H1 (cell line): ENCODE results near the gene CARD11. TPM values are rescaled to one million over a fixed set of nuclear protein-coding genes. Genes with fewer than 3 reads are reported as not detected.

Experiments used
- CTCF ChIA-PET: fragments of 300-600 bp; sonication (Branson Sonifier 250); formaldehyde crosslinking; loops from one replicate; lab custom pipeline; 2021; ENCODE audit not compliant: partially characterized antibody; lab: Charles Lee
- POLR2A ChIA-PET: fragments of 300-600 bp; sonication (Branson Sonifier 250); formaldehyde crosslinking; loops from one replicate; lab custom pipeline; 2021; ENCODE audit warnings: inconsistent platforms; ENCODE audit not compliant: partially characterized antibody; lab: Charles Lee
- DNase-seq, 2 experiments: peaks; one replicate each; pipeline versions ENCODE4 v3.0.0 to v3.0.0-alpha.2; 2010 to 2022; ENCODE audit warnings: low spot score in 2 of 2, low read depth in 1 of 2, mixed read lengths in 1 of 2
- FAIRE-seq: peaks from 2 replicates; lab custom pipeline; 2011; peaks lifted over from hg19 to GRCh38; lab: Jason Lieb, UNC
- H2AFZ ChIP-seq: 2 replicates; pipeline ENCODE4 v1.8.1; 2012; ENCODE audit warnings: low read length, inconsistent platforms
- H2AK5ac ChIP-seq: 2 replicates; pipeline ENCODE4 v1.6.1; 2013; ENCODE audit warnings: low read depth, low read length
- H2BK120ac ChIP-seq: replicated peaks from 2 replicates; pipeline ENCODE3; 2013; ENCODE audit warnings: low read depth, low read length, inconsistent platforms
- H2BK12ac ChIP-seq: 2 replicates; pipeline ENCODE4 v1.6.1; 2013; ENCODE audit warnings: low read depth, low read length
- H2BK15ac ChIP-seq: 2 replicates; pipeline ENCODE4 v1.6.1; 2013; ENCODE audit warnings: low read length
- H2BK20ac ChIP-seq: 2 replicates; pipeline ENCODE4 v1.6.1; 2013; ENCODE audit warnings: low read length
- H2BK5ac ChIP-seq: 2 replicates; pipeline ENCODE4 v1.6.1; 2013; ENCODE audit warnings: low read depth, low read length
- H3K14ac ChIP-seq: 2 replicates; pipeline ENCODE4 v1.6.1; 2013; ENCODE audit warnings: inconsistent platforms; ENCODE audit not compliant: insufficient read length
- H3K18ac ChIP-seq: 2 replicates; pipeline ENCODE4 v1.6.1; 2013; ENCODE audit warnings: low read length; ENCODE audit errors: extremely low read depth
- H3K23ac ChIP-seq: 2 replicates; pipeline ENCODE4 v1.6.1; 2013; ENCODE audit warnings: inconsistent platforms; ENCODE audit not compliant: insufficient read length
- H3K23me2 ChIP-seq: 2 replicates; pipeline ENCODE4 v1.6.1; 2013; ENCODE audit warnings: low read depth, low read length
- H3K27ac ChIP-seq: 2 replicates; pipeline ENCODE4 v1.6.1; 2011; ENCODE audit warnings: low read depth, low read length, inconsistent platforms
- H3K27me3 ChIP-seq, 4 experiments: replicated peaks in 1 of 4; 1 replicate in 1 of 4; 2 replicates in 3 of 4; pipeline versions ENCODE4 v1.6.1 to v1.8.1; 2011 to 2013; ENCODE audit warnings: low read length in 3 of 4, mild to moderate bottlenecking in 3 of 4, inconsistent platforms in 2 of 4, mixed read lengths in 2 of 4, moderate library complexity in 1 of 4; ENCODE audit not compliant: control insufficient read depth in 3 of 4, insufficient read depth in 3 of 4; ENCODE audit errors: extremely low read depth in 1 of 4
- H3K36me3 ChIP-seq, 4 experiments: 2 replicates each; pipeline versions ENCODE4 v1.6.1 to v1.8.1; 2011 to 2013; ENCODE audit warnings: mild to moderate bottlenecking in 4 of 4, low read length in 3 of 4, moderate library complexity in 2 of 4, control low read depth in 1 of 4, inconsistent platforms in 1 of 4; ENCODE audit not compliant: insufficient read depth in 4 of 4, control insufficient read depth in 2 of 4
- H3K4ac ChIP-seq: replicated peaks from 2 replicates; pipeline ENCODE3; 2013; ENCODE audit warnings: low read length, low read depth, mixed read lengths, inconsistent platforms; ENCODE audit not compliant: insufficient read length
- H3K4me1 ChIP-seq, 4 experiments: replicated peaks in 1 of 4; 1 replicate in 1 of 4; 2 replicates in 3 of 4; pipeline versions ENCODE4 v1.6.1 to v1.8.1; 2011 to 2013; ENCODE audit warnings: low read length in 3 of 4, inconsistent platforms in 2 of 4, mixed read lengths in 1 of 4; ENCODE audit not compliant: insufficient read depth in 4 of 4, control insufficient read depth in 3 of 4
- H3K4me2 ChIP-seq, 2 experiments: 2 replicates each; pipeline versions ENCODE4 v1.6.1 to v1.8.1; 2011 to 2013; ENCODE audit warnings: low read depth in 2 of 2, low read length in 2 of 2, control low read depth in 1 of 2, inconsistent platforms in 1 of 2, mild to moderate bottlenecking in 1 of 2; ENCODE audit not compliant: insufficient read depth in 1 of 2
- H3K4me3 ChIP-seq, 4 experiments: fragments of 200-600, 300-600 bp in 1 of 4; sonication (generic), shearing (Covaris generic), sonication (Bioruptor Twin) in 1 of 4; 2 replicates each; pipeline versions ENCODE4 v1.5.1 to v1.8.1; 2011 to 2016; ENCODE audit warnings: low read length in 4 of 4, low read depth in 3 of 4, control low read depth in 2 of 4, inconsistent platforms in 2 of 4, mild to moderate bottlenecking in 2 of 4, mixed read lengths in 1 of 4, moderate library complexity in 1 of 4; ENCODE audit not compliant: insufficient read depth in 2 of 4; ENCODE audit errors: extremely low read depth in 1 of 4
- H3K56ac ChIP-seq: replicated peaks from 2 replicates; pipeline ENCODE3; 2013; ENCODE audit warnings: low read depth, mild to moderate bottlenecking, mixed read lengths, low read length, inconsistent platforms; ENCODE audit not compliant: insufficient read length
- H3K79me1 ChIP-seq: 2 replicates; pipeline ENCODE4 v1.6.1; 2013; ENCODE audit warnings: low read depth, low read length, control low read depth
- H3K79me2 ChIP-seq, 2 experiments: 2 replicates each; pipeline versions ENCODE4 v1.6.1 to v1.8.1; 2012 to 2013; ENCODE audit warnings: low read length in 2 of 2, mild to moderate bottlenecking in 2 of 2, inconsistent platforms in 1 of 2; ENCODE audit not compliant: insufficient read depth in 2 of 2, control insufficient read depth in 1 of 2
- H3K9ac ChIP-seq, 4 experiments: replicated peaks in 1 of 4; 1 replicate in 1 of 4; 2 replicates in 3 of 4; pipeline versions ENCODE4 v1.6.1 to v1.8.1; 2011 to 2013; ENCODE audit warnings: low read depth in 3 of 4, low read length in 3 of 4, control low read depth in 2 of 4, mild to moderate bottlenecking in 2 of 4, moderate library complexity in 2 of 4, inconsistent platforms in 1 of 4; ENCODE audit errors: extremely low read depth in 1 of 4
- H3K9me3 ChIP-seq, 2 experiments: 2 replicates each; pipeline versions ENCODE4 v1.6.1 to v1.8.1; 2012 to 2013; ENCODE audit warnings: mild to moderate bottlenecking in 2 of 2, moderate library complexity in 2 of 2, control low read depth in 1 of 2, inconsistent platforms in 1 of 2, low read depth in 1 of 2, low read length in 1 of 2, mixed read lengths in 1 of 2; ENCODE audit not compliant: insufficient read depth in 2 of 2
- H4K20me1 ChIP-seq, 2 experiments: replicated peaks in 1 of 2; 2 replicates each; pipeline versions ENCODE3 to v1.8.1; 2011 to 2013; ENCODE audit warnings: inconsistent platforms in 2 of 2, low read length in 2 of 2, mild to moderate bottlenecking in 1 of 2; ENCODE audit not compliant: insufficient read depth in 2 of 2, control insufficient read depth in 1 of 2
- H4K5ac ChIP-seq: 2 replicates; pipeline ENCODE4 v1.6.1; 2013; ENCODE audit warnings: low read length, low read depth, mixed read lengths, inconsistent platforms; ENCODE audit not compliant: insufficient read length
- H4K8ac ChIP-seq: 2 replicates; pipeline ENCODE4 v1.8.0; 2013; ENCODE audit warnings: mild to moderate bottlenecking, moderate library complexity, low read length, inconsistent platforms; ENCODE audit not compliant: insufficient read depth; ENCODE audit errors: extremely low read depth
- H4K91ac ChIP-seq: replicated peaks from 2 replicates; pipeline ENCODE3; 2013; ENCODE audit warnings: low read length, mixed read lengths, inconsistent platforms; ENCODE audit not compliant: insufficient read length
- USF2 ChIP-seq: IDR thresholded peaks from 2 replicates; pipeline ENCODE4 v1.6.1; 2011; ENCODE audit warnings: low read length, improper control_type of control experiment
- WGBS, 2 experiments: shearing (Covaris generic) in 1 of 2; methylation state at CpG; one replicate each; pipeline versions ENCODE4 v1.1.6 to v1.1.7; 2013 to 2015; ENCODE audit warnings: low lambda C conversion rate in 2 of 2, mixed read lengths in 2 of 2, inconsistent platforms in 1 of 2, low coverage in 1 of 2, missing lambda C conversion rate in 1 of 2; ENCODE audit not compliant: insufficient replicate concordance in 2 of 2, insufficient coverage in 1 of 2, insufficient read length in 1 of 2; ENCODE audit errors: extremely low coverage in 1 of 2, missing lambda C conversion rate in 1 of 2; 5-methylcytosine and 5-hydroxymethylcytosine counted together
- polyA plus RNA-seq, 7 experiments: library from polyadenylated mRNA; depleted of rRNA in 3 of 7; stranded (reverse) in 5 of 7; unstranded in 2 of 7; fragments of >200 nt in 5 of 7; fragments of 200-250 nt in 2 of 7; gene quantifications; 1 replicate in 5 of 7; 2 replicates in 1 of 7; 4 replicates in 1 of 7; pipeline versions ENCODE4 v1.2.1 to v1.2.3, GENCODE V29; 2011 to 2013; ENCODE audit warnings: missing spikeins in 2 of 7, mixed read lengths in 2 of 7
- total RNA-seq: library from RNA; stranded (reverse); fragmentation: NEBNext Ultra II Directional; extraction: Animal tissue kit (Norgen Biotek cat#: 25700); gene quantifications from 2 replicates; pipeline ENCODE4 v1.2.1, GENCODE V29; 2021
- TF ChIP-seq, protein P1 (sequence below): IDR thresholded peaks from 2 replicates; pipeline ENCODE4 v1.6.1; 2011; ENCODE audit warnings: low read depth, mild to moderate bottlenecking, low read length; ENCODE audit not compliant: insufficient read depth

The CARD11 gene
- total and polyA plus RNA-seq, 2 of the 8 experiments (the other 6 are each of a cell fraction or from before 2014, with no cell fraction given) = 12.6 to 29.8 TPM

GRCh38 chr7:2979201-2979631, 64.5 kb downstream of the CARD11 start:
- Histone ChIP-seq H2AK5ac (no peak overlapping the region), H3K27me3 (no peaks in the 10 kb centered on the region), H3K9me3 (no peaks in the 10 kb centered on the region), H3K14ac (no peak overlapping the region), H2BK5ac (no peak overlapping the region), H3K27ac (no peak overlapping the region), H3K9ac (no peak overlapping the region), H2BK12ac (no peak overlapping the region), H4K20me1 (no peaks in the 10 kb centered on the region), H3K79me2 (no peaks in the 10 kb centered on the region), H4K5ac (no peak overlapping the region), H4K8ac (no peak overlapping the region), H2BK20ac (no peak overlapping the region), H3K56ac (no peak overlapping the region), H4K91ac (no peak overlapping the region), H3K4me2 (peak overlapping the region; percentile 35 to 54; a peak in 2 of 4 replicates), H3K18ac (no peak overlapping the region), H2AFZ (no peak overlapping the region), H2BK15ac (no peak overlapping the region), H2BK120ac (no peak overlapping the region), H3K36me3 (no peaks in the 10 kb centered on the region), H3K4me3 (peak overlapping the region in 1 of 4 experiments; percentile 44; a peak in 1 of 8 replicates), H3K4me1 (peaks cover 0 to 14% (median 7%) of the 10 kb centered on the region in 4 experiments; a peak in 6 of 7 replicates), H3K23ac (no peak overlapping the region), H3K23me2 (no peaks in the 10 kb centered on the region), H3K4ac (no peak overlapping the region), H3K79me1 (no peaks in the 10 kb centered on the region; the same call in 1 of the 2 replicates)
- WGBS, 2 experiments = 80% methylated on average over 13 of the region's 13 CpGs; no CpG with 5 or more reads in 1 of the 2 experiments
- ChIA-PET POLR2A (no interaction called here), CTCF (interaction anchor here (2.0 kb wide), 2 partner anchors 114 to 175 kb away, joined by 5 to 7 read pairs; no protein-coding TSS in a partner anchor)
- DNase-seq = no peak
- no peak for TF ChIP-seq USF2
- TF ChIP-seq, protein P1, sequence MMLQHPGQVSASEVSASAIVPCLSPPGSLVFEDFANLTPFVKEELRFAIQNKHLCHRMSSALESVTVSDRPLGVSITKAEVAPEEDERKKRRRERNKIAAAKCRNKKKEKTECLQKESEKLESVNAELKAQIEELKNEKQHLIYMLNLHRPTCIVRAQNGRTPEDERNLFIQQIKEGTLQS = no peak
- FAIRE-seq = no peak
